HG03196 (cell line): Measurements from ENCODE around the gene SHLD1.

Experiments
- ATAC-seq: cut with Tn5 transposase; IDR thresholded peaks from one replicate; pipeline ENCODE4 v1.9.1; 2021; ENCODE audit not compliant: unreplicated experiment

Gene SHLD1

GRCh38 chr20:5844063-5844681 lies 94.0 kb downstream of the SHLD1 start:
- peak; percentile 86 for ATAC-seq

- no peak for ATAC-seq
Observed at GRCh38 chr20:5845681-5846615, 95.7 kb downstream of the SHLD1 start.

GRCh38 chr20:5848711-5849505 lies 98.7 kb downstream of the SHLD1 start:
- no peak for ATAC-seq

GRCh38 chr20:5855939-5856338 lies 105.7 kb downstream of the SHLD1 start:
- no peak for ATAC-seq

- no peak for ATAC-seq
Observed at GRCh38 chr20:5859608-5860007, 109.4 kb downstream of the SHLD1 start.

- no peak for ATAC-seq
Observed at GRCh38 chr20:5862703-5863039, 112.5 kb downstream of the SHLD1 start.

GRCh38 chr20:5863040-5863833 lies 113.0 kb downstream of the SHLD1 start:
- ATAC-seq, result no peak

- no peak for ATAC-seq
Observed at GRCh38 chr20:5864428-5864827, 114.2 kb downstream of the SHLD1 start.

GRCh38 chr20:5864873-5865587 lies 114.8 kb downstream of the SHLD1 start:
- ATAC-seq, result no peak

- ATAC-seq, result no peak
Observed at GRCh38 chr20:5865604-5866003, 115.4 kb downstream of the SHLD1 start.

- no peak for ATAC-seq
Observed at GRCh38 chr20:5870568-5870981, 120.4 kb downstream of the SHLD1 start.

- ATAC-seq, result no peak
Observed at GRCh38 chr20:5871459-5872410, 121.5 kb downstream of the SHLD1 start.

- no peak for ATAC-seq
Observed at GRCh38 chr20:5877128-5877527, 126.9 kb downstream of the SHLD1 start.

GRCh38 chr20:5880326-5880725 lies 130.1 kb downstream of the SHLD1 start:
- no peak for ATAC-seq

- ATAC-seq, result no peak
Observed at GRCh38 chr20:5881703-5882102, 131.5 kb downstream of the SHLD1 start.

GRCh38 chr20:5882166-5882565 lies 132.0 kb downstream of the SHLD1 start:
- no peak for ATAC-seq

GRCh38 chr20:5884465-5885335 lies 134.5 kb downstream of the SHLD1 start:
- no peak for ATAC-seq

- no peak for ATAC-seq
Observed at GRCh38 chr20:5885866-5886265, 135.7 kb downstream of the SHLD1 start.
